ENCODE measurements around the gene NAPSA.

Gene NAPSA

DNA sequence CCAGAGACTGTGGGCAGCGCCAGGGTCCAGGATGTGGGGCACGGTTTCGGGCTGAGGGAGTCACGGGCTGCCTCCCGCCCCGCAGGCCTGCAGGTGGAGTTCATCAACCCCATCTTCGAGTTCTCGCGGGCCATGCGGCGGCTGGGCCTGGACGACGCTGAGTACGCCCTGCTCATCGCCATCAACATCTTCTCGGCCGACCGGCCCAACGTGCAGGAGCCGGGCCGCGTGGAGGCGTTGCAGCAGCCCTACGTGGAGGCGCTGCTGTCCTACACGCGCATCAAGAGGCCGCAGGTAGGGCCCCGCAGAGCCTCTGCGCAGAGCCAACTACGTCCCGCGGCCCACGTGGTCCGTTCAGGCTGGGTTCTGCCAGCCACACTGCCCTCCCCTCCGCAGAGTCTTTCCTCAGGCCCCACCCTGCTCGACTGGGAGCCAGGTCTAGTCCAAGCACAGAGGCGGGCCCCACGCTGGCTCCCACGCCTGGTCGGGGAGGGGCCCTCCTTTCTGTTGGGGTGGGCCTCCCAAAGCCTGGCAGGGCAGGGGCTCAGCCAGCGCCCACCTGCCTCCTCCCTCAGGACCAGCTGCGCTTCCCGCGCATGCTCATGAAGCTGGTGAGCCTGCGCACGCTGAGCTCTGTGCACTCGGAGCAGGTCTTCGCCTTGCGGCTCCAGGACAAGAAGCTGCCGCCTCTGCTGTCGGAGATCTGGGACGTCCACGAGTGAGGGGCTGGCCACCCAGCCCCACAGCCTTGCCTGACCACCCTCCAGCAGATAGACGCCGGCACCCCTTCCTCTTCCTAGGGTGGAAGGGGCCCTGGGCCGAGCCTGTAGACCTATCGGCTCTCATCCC, 16.7 kb upstream of the NAPSA start:
- Histone ChIP-seq H4K20me1 (ENCODE audit: control insufficient read depth, insufficient read depth, low read depth, low read length) (peaks cover 22% of the 10 kb centered on the region; the same call in 1 of the 2 replicates), H3K36me3 (ENCODE audit: control insufficient read depth, low read length) (peaks cover 80% of the 10 kb centered on the region), H3K27ac (ENCODE audit: low read depth, low read length) (no peak overlapping the region), H3K4me2 (ENCODE audit: low read length) (no peak overlapping the region), H3K9me2 (replicated peaks; ENCODE audit: control insufficient read depth, low read length) (no peaks in the 10 kb centered on the region), H3F3A (ENCODE audit: control insufficient read depth, insufficient read depth) (no peaks in the 10 kb centered on the region), H3K79me2 (ENCODE audit: control insufficient read depth, low read length) (peaks cover 41% of the 10 kb centered on the region), H3K4me3 (ENCODE audit: low read length) (no peak overlapping the region), H3K27me3 (ENCODE audit: control insufficient read depth, low read length) (no peaks in the 10 kb centered on the region), H3K4me1 (ENCODE audit: control insufficient read depth, low read length) (peaks cover 34% of the 10 kb centered on the region), H3K9me3 (ENCODE audit: control insufficient read depth, insufficient read depth, low read length) (no peaks in the 10 kb centered on the region)
- TF ChIP-seq, protein P1, sequence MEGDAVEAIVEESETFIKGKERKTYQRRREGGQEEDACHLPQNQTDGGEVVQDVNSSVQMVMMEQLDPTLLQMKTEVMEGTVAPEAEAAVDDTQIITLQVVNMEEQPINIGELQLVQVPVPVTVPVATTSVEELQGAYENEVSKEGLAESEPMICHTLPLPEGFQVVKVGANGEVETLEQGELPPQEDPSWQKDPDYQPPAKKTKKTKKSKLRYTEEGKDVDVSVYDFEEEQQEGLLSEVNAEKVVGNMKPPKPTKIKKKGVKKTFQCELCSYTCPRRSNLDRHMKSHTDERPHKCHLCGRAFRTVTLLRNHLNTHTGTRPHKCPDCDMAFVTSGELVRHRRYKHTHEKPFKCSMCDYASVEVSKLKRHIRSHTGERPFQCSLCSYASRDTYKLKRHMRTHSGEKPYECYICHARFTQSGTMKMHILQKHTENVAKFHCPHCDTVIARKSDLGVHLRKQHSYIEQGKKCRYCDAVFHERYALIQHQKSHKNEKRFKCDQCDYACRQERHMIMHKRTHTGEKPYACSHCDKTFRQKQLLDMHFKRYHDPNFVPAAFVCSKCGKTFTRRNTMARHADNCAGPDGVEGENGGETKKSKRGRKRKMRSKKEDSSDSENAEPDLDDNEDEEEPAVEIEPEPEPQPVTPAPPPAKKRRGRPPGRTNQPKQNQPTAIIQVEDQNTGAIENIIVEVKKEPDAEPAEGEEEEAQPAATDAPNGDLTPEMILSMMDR (IDR thresholded peaks at IDR 0.05; ENCODE audit: low read depth, low read length, poor library complexity, severe bottlenecking) = no peak
- no peak for TF ChIP-seq EZH2phosphoT487 (IDR thresholded peaks at IDR 0.05; ENCODE audit: borderline replicate concordance, low read length)

DNA sequence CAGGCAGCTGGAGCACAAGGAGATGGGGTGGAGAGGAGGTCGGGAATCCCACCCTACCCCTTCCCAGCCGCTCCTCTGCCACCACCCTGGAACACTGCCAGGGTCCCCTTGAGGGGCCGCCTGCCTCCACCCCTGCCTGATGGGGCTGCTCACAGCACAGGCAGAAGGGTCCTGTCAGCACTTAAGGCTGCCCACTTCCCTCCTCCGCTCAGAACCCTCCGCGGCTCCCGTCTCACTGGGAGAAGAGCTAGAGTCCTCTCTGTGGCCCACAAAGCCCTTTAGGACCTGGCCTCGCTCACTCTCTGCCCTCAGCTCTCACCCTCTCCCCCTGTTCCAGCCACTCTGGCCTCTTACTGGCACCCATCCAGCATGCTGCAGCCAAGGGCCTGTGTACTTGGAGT, 15.3 kb upstream of the NAPSA start:
- H3F3A ChIP-seq (ENCODE audit: control insufficient read depth, insufficient read depth) = 0 out of 2 replicates have a peak, but pooled peaks cover 3% of the 10 kb centered on the region
- no peaks in the 10 kb centered on the region for H3K9me3 ChIP-seq (ENCODE audit: control insufficient read depth, insufficient read depth, low read length)
- H3K27me3 ChIP-seq (ENCODE audit: control insufficient read depth, low read length) = no peaks in the 10 kb centered on the region
- TF ChIP-seq, protein P1 (IDR thresholded peaks at IDR 0.05; ENCODE audit: low read depth, low read length, poor library complexity, severe bottlenecking) = no peak
- TF ChIP-seq EZH2phosphoT487 (IDR thresholded peaks at IDR 0.05; ENCODE audit: borderline replicate concordance, low read length) = no peak
- H3K36me3 ChIP-seq (ENCODE audit: control insufficient read depth, low read length) = peaks cover 70% of the 10 kb centered on the region
- H3K9me2 ChIP-seq (replicated peaks; ENCODE audit: control insufficient read depth, low read length) = no peaks in the 10 kb centered on the region
- H4K20me1 ChIP-seq (ENCODE audit: control insufficient read depth, insufficient read depth, low read depth, low read length) = peaks cover 11% of the 10 kb centered on the region; the same call in 1 of the 2 replicates
- H3K4me3 ChIP-seq (ENCODE audit: low read length) = no peak overlapping the region
- peaks cover 28% of the 10 kb centered on the region for H3K4me1 ChIP-seq (ENCODE audit: control insufficient read depth, low read length)
- H3K4me2 ChIP-seq (ENCODE audit: low read length) = no peak overlapping the region
- H3K27ac ChIP-seq (ENCODE audit: low read depth, low read length) = no peak overlapping the region
- H3K79me2 ChIP-seq (ENCODE audit: control insufficient read depth, low read length) = peaks cover 29% of the 10 kb centered on the region

DNA sequence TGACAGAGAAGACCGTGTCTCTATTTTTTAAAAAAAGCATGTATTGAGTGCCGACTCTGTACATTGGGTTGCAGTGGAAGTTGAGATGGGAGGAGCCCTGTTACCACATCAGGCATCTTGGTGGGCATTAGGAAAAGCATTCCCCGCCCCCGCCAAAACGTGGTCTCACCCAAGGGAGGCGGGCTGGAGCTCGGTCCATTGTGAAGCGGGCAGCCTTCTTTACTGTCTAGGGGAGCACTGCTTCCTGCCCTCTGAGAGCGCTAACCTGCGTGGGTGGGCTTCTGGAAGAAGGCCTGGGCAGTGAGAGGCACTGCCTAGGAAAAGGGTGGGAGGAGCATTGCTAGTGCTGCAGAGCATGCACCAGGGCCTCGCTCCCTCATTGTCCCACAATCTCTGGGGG, 14.7 kb upstream of the NAPSA start:
- H3K27ac ChIP-seq (ENCODE audit: low read depth, low read length) = no peak overlapping the region
- H3K27me3 ChIP-seq (ENCODE audit: control insufficient read depth, low read length) = no peaks in the 10 kb centered on the region
- peaks cover 9% of the 10 kb centered on the region; the same call in 1 of the 2 replicates for H4K20me1 ChIP-seq (ENCODE audit: control insufficient read depth, insufficient read depth, low read depth, low read length)

More for the DNA sequence above, 14.7 kb upstream of the NAPSA start:
- Histone ChIP-seq H3K9me2 (replicated peaks; ENCODE audit: control insufficient read depth, low read length) (no peaks in the 10 kb centered on the region), H3K36me3 (ENCODE audit: control insufficient read depth, low read length) (peaks cover 66% of the 10 kb centered on the region), H3K9me3 (ENCODE audit: control insufficient read depth, insufficient read depth, low read length) (no peaks in the 10 kb centered on the region), H3K79me2 (ENCODE audit: control insufficient read depth, low read length) (peaks cover 23% of the 10 kb centered on the region), H3K4me3 (ENCODE audit: low read length) (no peak overlapping the region), H3K4me2 (ENCODE audit: low read length) (no peak overlapping the region), H3F3A (ENCODE audit: control insufficient read depth, insufficient read depth) (0 out of 2 replicates have a peak, but pooled peaks cover 3% of the 10 kb centered on the region), H3K4me1 (ENCODE audit: control insufficient read depth, low read length) (peaks cover 27% of the 10 kb centered on the region)
- no peak for TF ChIP-seq EZH2phosphoT487 (IDR thresholded peaks at IDR 0.05; ENCODE audit: borderline replicate concordance, low read length)
- TF ChIP-seq, protein P1 (IDR thresholded peaks at IDR 0.05; ENCODE audit: low read depth, low read length, poor library complexity, severe bottlenecking) = no peak

All from DOHH2 (cell line).